IPS-NIHi7 (cell line): Measurements from ENCODE around the gene SSH3.
A peak's percentile ranks its signal among the peaks of the same experiment; 100 is the strongest.

Experiments
- DNase-seq: peaks from one replicate; pipeline ENCODE4 v3.0.0; 2012; ENCODE audit warnings: mixed read lengths; ENCODE audit errors: extremely low spot score

Gene SSH3

GRCh38 chr11:67303132-67303834 lies at the start of gene SSH3:
Gene SSH3 (plus strand): TSS chr11:67303530. CDS start chr11:67303626, 96 bp downstream.
- peak; percentile 88 for DNase-seq

GRCh38 chr11:67253872-67254624 lies 49.3 kb upstream of the SSH3 start:
- no peak for DNase-seq

DNA sequence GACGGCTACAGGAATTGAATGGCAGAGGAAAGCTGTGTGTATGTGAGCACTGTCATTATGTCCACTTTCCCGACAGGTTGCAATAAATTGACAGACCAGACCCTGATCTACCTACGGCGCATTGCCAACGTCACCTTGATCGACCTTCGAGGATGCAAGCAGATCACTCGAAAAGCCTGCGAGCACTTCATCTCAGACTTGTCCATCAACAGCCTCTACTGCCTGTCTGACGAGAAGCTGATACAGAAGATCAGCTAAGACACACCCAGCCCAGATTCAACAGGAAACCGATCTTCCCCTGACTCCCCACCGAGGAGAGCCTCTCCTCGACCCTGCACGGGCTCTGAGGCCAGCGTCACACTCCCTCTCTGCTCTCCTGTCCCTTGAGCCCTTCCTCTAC lies 48.5 kb upstream of the SSH3 start:
- DNase-seq, result no peak

GRCh38 chr11:67255353-67255752 lies 48.0 kb upstream of the SSH3 start:
- DNase-seq, result no peak

DNA sequence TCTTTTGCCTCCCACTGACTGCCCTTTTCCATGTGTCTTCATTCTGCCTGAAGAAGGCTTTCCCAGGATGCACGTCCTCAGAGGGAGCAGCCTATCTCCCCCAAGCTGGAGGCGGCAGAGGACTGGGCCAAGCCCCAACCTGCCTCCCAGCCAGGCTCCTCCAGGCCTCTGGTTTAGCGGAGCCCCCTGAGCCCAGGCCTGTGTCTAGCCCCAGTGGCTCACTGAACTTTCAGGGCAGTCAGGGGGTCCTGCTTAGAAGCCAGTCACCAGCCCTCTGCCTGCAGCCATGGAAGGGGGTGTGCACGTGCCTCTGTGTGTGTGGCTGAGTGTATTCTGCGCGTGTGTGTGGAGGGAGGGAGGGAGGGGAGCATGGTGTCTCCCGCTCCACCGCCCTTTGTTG lies 47.5 kb upstream of the SSH3 start:
- no peak for DNase-seq

DNA sequence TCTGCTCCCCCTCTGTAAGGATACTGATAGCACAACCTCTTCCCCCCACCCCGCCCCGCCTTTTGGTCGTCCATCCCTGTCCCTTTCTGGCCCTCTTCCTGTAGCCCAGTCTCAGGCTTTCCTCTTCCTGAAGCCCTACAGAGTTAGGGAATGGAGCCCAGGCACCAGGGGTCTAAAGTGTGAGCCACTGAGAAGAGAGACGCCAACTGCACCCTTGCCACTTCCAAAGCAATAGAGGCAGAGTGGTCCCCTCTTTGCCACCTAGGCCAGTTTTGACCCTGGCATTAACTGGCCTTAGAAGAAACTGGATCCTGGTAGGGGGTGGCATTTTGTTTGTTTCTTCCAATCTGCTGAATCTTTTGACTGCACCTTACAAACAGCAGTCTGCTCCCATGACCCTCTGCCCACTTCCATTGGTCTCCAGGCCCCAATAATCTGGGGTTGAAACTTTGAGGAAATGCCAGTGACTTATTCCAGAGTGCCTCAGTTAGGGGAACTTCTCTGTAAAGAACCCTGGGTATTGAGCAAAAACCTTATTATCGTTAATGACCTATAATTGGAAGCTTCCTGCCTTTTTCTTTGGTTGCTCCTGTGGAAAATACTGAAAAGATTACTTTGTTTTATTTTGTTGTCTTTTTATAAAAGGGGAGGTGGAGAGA lies 46.7 kb upstream of the SSH3 start:
- DNase-seq, result no peak

- DNase-seq, result no peak
Measured at GRCh38 chr11:67260406-67260805, 42.9 kb upstream of the SSH3 start.

- DNase-seq, result peak; percentile 86
Measured at GRCh38 chr11:67260885-67261639, 42.3 kb upstream of the SSH3 start.

DNA sequence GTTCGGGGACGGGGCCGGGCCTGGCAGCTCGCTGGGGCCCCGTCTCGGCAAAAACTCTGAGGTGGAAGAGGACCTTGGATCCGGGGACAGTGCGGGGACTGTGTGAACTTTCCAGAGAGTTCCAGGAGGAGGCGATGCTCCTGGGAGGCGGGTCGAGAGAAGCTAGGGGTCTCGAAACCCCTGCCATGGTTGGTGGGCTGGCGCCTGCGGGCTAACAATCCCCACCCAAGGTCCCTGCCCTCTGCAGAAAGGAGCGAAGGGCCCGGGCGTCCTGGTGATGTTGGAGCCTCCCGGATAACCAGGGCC lies 41.7 kb upstream of the SSH3 start:
- no peak for DNase-seq

DNA sequence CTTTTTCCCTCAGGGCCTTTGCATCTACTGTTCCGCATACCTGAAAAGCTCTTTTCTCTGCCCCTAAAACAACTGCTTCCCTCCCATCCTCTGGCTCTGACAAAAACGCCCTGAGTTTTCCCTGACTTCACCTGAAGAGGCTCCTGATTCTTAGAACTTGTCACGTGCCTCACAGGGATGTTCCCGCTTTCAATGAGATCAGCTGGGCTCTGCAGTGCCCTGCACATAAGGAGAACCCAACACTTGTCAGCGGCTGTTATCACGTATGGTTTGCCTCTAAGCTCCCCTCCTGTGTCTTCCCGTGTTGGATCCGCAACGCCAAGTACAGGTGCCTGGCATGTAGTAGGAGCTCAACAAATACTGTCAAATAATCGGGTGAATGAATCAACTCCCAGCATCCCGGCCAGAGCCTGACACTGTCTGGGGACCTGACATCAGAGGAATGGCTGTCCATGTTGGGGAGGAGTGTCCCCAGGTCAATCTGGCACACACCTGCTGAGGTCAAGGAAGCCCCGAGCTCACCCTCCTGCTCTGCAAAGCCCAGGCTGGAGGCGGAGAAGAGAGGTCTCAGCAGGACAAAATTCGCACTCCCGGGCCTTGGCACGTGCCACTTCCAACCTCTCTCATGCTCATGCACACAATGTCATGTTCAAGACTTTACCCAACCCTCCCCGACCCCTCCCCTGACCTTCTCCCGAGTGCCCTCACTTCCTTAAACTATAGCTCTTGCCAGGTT lies 41.2 kb upstream of the SSH3 start:
- DNase-seq, result no peak

DNA sequence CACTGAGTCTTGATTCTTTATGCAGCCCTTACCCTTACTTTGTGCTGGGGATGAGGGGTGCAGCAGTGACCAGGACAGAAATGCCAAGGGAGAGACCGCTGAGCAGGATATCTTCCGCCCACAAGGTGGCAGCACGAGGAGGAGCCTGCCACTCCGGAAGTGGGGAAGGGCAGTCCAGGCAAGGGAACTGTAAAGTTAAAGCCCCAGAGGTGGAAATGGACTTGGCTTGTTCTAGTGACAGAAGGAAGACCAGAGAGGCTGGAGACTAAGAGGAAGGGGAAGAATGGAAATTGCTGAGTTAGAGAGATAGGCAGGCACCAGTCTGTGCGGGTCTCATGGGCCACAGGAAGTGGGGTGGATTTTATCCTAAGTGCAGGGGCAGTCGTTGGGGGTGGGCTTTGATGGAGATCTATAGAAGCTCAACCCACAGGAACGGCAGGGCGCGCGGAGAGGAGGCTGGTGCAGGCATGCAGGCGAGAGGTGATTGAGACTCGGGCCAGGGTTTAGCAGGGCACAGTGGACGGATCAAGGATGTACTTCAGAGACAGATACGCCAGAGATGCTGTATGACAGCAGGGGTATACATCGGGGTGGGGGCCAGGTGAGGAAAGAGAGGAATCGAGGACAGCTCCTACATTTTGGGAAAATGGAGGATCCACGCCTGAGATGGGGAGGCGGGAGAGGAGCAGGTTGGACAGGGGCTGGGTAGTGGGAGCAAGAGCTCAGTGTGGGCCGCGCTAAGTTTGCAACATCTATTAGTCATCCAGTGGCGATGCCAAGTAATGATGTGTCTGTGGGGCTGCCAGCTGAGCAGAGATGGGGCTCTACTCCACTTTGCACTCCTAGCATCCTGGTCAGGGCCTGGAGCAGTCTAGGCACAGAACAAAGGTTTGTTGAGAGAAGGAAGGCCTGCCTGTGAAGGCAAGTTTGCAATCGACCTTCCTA lies 40.3 kb upstream of the SSH3 start:
- peak; percentile 89 for DNase-seq

GRCh38 chr11:67264260-67264659 lies 39.1 kb upstream of the SSH3 start:
- no peak for DNase-seq

DNA sequence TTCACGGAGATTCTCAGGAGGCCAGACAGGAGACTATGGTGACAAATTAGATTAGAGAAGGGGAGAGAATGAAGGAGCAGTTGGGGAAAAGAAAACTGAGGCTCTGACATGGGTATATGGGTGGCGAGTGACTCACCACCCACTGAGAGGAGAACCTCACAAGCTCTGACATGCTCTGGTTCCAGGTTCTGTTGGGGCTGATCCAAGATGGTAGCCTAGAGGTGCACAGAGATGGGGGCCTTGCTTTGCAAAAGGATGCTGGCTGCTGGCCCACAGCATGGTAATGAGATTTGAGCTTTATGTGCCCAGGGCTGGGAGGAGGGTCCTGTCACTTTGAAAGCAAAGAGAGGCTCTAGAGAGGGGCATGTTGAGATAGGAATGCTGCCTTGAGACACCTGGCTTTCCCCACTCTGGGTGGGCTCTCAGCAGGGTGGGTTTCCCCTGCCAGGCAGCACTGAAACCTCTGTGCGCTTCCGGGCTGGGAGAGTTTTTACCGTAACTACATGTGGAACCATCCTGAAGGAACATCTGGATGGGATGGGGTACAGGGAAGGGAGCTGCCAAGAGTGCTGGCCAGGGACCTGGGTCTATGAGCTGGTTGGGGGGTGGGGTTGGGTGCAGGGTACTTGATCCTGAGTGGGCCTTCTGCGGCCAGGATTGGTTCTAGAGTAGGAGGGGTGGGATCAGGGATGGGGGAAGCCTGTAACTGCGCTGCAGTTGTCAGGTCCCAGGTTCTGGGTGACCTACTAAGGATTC lies 38.3 kb upstream of the SSH3 start:
- DNase-seq, result no peak

DNA sequence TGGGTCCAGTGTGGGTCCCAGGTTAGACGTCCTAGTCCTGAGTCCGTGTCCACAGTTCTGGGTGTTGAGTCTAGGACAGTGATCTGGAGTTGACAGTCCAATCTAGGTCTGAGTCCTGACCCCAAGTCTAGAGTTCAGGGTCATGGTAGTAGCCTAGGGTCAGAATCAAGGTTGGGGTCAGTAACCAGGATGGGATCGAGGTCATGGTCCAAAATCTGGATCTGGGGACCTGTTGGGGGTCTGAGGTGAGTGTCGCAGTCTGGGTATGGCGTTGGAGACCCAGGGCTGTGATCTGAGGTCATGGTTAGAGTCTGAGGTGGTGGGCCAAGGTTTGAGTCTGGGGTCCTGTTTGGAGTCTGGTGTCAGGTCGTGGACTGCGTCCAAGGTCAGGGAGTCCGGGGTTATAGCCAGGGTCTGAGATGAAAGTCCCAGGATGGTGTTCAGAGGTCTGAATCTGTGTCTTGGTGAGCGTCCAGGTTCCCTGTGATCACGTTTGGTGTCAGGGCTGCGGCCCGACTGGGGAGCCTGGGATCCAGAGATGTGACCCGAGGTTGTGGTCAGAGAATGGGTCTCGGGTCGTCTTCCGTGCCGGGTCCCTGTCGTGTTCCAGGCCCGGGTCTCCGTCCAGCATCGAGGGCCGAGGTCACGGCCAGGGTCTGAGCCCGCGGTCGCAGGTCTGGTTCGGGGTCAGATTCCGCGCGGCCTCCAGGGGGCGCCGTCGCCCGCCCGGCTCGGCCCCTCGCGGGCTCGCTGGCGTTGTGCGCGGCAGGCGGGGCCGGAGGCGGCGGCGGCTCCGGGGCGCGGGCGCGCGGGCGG lies 37.5 kb upstream of the SSH3 start:
- DNase-seq, result peak; percentile 88

DNA sequence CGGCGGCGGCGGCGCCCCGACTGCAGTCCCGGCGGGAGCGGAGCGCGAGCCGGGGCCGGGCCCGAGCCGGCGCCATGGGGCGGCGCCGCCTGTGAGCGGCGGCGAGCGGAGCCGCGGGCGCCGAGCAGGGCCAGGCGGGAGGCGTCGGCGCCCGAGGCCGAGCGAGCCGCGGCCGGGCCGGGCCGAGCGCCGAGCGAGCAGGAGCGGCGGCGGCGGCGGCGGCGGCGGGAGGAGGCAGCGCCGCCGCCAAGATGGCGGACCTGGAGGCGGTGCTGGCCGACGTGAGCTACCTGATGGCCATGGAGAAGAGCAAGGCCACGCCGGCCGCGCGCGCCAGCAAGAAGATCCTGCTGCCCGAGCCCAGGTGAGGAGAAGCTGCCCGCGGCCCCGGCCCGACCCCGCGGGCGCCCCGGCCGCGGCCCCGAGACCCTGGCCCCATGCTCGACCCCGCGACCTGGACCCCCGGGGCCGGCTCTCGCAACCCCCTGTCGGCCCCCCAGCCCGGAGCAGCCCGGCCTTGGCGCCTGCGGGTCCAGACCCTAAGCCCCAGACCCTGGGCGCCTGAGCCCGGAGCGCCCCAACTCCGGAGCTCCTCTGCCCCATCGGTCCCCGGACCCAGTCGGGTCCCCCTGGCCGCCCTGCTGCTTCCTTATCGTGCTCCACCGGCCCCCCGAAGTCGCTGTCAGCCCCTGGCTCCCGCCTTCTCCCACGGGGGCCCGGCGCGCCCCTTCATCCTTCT lies 36.7 kb upstream of the SSH3 start, which contains the start of gene GRK2:
Gene GRK2, plus strand, starts transcription at position 25 of the 739 bp plus-strand sequence. Its CDS starts 227 bp downstream, at position 252.
- peak; percentile 49 for DNase-seq

DNA sequence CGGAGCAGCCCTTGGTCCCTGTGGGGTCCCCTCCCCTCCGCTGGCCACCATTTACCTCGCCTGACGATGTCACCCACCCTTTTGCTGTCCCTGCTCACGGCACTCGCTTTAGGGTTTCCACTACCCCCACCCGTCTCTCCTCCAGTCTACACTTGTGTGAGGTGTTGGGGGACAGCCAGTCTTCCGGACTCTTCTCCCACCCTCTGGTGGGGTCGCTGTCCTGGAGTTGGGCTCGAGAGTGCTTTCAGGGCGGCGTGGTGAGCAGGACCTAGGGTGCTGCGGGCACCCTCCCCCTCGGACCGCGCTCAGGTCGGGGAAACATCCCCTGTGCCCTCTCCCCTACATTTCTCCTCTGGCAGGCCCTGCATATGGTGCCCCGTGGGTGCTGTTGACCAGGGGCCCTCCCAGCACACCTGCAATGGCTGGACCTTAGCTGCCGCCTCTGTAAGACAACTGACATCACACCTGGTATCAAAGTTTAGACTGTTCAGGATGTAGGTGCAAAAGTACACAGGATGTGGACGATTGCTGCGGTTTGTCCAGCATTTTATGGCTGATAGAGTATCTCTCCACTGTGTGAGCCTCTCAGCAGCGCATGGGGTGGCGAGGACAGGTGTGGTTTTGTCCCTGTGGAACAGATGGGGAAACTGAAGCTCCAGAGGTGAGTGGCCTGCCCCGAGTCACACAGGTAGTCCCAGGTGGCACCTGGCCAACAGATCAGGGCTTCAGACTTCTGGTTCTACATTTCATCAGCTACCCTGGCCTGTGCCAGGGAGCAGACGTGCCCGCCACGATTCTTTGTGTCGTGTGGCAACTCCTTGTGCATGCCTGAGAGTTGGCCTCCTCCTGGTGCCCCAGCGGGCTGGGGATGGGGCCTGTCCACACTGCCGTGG lies 35.9 kb upstream of the SSH3 start:
- DNase-seq, result no peak
